GM21423 (cell line): ENCODE results near the gene NISCH.

ENCODE experiments used
- ATAC-seq: cut with Tn5 transposase; IDR thresholded peaks from one replicate; pipeline ENCODE4 v1.9.1; 2021; ENCODE audit warnings: mild to moderate bottlenecking, moderate library complexity; ENCODE audit not compliant: unreplicated experiment

The NISCH gene

DNA sequence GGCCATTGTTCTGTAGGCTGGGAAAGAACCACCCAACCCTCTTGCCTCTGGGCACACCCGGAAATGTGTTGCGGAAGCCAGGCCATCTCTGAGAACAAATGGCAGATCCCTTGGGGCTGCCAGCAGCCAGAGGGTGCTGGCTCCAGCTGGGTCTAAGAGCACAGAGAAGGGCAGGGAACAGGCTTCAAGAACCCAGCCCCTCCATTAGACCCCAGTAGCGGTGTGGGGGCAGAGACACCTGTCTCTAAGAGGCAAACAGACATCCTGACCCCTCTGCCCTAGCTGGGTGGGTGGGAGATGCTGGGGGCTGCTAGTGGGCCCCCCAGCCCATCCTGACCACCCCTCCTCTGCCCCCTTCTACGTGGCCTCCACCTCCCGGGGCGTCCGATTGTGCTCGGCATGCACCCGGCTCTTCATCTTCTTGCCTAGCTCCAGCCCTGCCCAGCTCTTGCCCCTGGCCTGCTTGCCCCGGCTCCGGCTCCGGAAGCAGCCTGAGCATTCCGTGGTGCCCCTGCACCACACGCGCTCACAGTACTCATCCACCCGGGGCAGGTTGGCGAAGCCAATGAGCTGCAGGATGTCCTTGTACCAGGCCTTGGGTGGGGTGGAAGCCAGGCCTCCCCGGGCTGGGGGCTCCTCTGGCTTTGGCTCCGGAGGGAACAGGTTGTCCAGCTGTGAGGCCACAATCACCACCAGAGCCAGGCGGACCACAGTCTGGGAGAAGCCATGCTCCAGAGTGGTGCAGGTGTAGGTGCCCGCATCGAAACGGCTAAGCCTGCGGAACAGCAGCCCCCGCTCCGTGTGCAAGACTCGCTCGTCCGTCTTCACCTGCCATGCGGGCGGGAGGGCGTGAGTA lies 19.9 kb upstream of the NISCH start:
- ATAC-seq = no peak

DNA sequence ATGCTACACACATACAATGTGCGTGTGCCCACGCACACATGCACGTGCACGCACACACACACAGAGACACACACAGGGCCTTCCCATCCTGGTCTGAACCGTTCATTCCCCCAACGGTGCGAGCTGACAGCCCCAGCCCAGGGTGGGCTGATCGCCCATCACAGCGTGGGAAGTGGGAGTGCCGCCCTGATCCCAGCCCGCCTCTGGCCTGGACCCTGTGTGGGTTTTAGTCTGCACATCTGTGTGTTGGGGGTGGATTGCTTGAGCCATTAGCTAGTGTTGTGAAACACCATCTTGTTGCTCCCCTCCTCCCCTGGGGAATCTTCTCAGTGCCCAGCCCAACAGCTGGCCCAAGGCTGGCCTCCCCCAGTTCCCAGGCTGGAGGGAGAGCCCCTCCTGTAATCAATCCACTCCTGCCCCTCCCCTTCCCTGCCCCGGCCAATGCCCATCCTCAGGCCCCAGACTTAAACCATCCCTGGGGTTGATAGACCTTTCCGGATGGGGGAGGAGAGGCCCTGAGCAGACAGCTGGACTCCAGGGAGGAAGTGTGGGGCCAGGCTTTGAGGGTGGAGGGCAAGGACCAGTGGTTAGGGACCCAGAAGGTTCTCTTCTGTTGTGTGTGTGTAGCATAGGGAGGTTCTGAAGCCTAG lies 18.8 kb upstream of the NISCH start:
- no peak for ATAC-seq

DNA sequence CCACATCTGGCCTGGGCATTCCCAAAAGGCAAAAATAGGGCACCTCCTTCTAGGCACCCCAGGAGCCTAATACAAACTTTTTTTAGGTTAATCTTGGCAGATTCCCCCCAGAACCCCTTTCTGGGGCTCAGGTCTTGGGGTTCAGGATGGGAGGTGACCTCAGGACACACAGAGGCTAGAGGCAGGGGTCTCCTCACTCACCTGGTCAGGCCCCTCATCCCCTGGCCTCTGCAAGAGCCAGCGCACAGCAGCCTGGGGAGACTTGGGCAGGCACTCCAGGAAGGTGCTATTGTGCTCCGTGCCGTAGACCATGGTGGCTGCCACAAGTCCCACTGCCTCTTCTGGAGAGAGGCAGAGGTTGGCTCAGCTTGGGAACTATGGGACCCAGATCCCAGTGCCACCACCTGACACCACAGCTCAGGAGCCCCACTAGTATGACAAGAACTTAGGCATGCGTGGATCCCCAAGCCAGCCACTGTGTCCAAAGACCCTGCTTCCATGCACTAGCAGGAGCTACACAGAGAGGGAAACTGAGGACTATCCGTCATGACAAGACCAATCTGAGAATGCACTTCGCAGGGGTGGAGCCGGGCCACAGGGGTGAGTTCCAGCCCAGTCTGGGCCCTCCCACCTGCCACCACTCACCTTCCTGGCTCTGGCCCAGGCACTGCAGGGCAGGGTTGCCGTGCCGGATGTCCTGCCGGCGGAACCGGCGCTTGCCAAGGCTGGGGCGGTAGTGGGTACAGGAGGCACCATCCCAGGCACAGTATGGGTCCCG lies 17.9 kb upstream of the NISCH start:
- ATAC-seq = no peak

DNA sequence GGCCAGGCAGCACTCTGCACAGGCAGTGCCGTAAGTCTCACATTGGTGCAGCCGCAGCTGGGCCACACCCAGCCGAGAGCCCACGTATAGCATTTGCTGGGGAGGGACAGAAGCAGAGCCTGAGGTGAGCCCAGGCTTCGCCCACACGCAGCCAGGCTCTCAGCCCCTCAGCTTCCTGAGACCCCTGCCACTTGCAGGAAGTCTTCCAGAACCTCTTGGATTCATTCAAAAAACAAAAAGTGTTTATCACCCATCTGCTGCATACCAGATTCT lies 17.4 kb upstream of the NISCH start:
- ATAC-seq = no peak

DNA sequence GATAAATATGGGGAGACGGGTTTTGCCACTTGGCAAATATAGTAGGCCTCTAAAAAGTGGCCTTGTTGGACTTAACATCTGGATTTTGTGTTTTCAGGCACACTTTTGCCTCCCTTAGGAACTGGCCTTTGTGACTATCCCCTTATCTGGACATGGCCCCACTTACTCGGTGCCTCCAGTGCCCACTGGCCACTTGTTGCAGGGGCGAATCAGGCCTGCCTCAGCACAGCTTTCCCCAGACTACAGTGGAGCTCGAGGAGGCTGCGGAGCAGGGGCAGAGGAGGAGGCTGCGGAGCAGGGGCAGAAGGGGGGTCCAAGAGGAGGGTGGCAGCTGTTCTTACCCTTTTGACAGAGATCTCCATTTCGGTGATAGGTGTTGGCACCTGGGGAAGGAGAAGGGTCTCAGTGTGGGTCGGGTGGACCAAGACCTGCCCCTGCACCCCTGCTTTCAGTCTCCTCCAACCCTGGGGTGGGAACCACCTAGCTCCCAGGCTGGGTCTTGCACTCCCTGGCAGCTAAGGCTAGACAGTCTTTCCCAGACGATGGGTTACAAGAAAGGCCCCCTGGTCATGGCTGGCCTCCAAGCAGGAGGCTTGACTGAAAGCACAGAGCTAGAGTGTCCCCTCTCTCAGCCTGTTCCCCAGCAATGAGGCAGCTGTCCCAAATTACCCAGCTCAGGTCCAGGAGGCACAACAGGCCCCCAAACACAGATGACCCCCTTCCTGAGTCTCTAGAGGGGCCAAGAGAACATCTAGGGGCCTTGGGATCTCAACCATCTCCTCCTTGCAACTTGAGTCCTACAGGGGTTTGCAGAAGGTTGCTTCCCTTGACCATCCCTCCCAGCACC lies 16.6 kb upstream of the NISCH start:
- no peak for ATAC-seq

DNA sequence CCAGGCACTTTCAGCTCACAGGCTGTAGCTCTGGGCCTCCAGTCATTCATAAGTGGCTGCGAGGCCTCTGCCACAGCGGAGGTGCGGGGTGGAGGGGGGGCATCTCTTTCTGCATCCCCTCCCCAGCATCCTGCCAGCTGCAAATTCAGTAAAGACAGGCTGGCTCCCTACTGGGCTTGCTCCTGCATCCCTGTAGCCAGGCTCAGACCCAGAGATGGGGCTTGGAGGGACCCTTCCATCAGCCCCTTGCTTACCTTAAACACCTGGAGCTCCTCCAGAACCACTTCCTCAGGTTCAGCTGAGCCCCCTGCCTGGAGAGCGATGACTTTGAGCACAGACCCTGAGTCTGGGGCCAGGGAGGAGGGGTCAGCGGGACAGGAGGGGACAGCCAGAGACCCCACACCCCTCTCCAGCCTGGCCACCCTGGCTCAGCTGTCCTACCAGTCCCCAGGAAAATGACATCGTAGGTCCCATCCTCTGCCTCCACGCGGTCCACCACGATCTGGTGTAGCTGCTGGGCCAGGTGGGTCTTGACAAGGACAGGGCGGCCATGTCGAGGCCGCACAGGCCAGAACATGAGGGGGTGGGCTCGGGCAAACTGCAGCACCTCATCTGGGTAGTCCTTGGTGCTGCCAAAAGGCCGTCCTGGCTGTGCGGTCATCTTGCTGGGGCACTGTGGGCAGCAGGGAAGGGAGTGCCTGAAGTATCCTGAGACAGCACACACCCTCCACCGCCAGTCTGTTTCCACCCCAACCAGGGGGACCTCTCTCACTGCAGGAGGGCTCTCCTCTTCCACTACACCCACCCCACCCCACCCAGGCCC lies 15.8 kb upstream of the NISCH start:
- ATAC-seq = no peak

DNA sequence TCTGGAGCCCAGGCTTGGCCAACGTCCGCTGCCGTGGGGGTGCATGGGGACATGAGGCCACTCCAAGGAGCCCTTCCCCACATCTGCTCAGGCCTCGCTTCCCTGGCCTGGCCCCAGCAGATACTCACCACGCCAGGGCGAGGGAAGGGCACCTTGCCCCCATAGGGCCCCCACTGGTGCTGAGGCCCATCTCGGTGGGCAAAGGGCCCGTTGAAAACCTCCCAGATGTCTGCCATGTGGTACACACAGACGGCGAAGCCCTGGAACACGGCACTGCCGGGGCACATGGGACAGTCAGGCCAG lies 15.2 kb upstream of the NISCH start:
- no peak for ATAC-seq

DNA sequence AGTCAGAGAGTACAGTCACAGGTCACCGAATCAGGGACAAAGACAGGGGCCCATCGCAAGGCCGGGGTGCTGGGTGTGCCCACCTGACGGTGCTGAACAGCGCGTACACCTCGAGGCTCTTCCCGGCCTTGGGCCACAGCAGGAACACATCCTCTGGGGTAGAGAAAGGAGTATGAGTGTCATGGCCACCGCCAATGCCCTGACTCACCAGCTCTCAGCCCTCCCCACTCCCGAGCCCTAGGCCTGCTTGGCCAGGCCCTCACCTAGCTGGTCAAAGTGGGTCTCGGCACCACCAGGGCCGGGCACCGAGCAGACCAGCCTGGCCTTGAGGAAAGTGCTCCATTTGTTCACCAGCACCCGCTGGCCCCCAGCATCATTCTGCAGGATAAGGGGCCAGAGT lies 14.7 kb upstream of the NISCH start:
- no peak for ATAC-seq

DNA sequence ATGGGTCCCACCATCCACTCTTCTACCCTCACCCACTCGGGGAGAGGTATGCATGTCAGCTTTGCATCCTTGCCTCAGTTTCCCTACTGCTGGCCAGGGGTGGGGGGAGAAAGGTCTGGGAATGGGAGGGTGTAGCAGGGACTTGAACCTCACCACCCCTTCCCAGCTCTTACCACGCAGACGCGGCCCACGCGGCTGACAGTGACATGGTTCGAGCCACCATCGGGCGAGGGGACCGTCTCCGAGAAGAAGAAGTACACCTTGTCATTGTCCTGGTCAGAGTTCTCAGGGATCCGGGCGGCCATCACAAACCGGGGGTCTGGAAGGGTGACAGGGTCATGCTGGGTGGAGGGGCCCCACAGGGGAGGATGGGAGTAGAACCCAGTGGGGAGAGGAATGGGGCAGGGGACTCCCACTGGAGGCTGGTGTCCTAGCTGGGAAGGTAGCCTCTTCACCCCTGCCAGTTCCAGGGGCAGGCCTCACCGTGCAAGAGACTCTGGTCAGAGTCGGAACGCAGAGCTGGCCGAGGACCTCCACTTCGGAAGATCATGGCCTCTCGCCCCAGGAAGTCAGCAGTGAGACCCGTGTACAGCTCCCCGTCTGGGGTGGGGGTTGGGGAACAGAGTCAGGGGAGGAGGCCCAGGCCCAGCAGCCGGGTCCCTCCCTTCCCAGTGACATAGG lies 14.2 kb upstream of the NISCH start:
- ATAC-seq = no peak

DNA sequence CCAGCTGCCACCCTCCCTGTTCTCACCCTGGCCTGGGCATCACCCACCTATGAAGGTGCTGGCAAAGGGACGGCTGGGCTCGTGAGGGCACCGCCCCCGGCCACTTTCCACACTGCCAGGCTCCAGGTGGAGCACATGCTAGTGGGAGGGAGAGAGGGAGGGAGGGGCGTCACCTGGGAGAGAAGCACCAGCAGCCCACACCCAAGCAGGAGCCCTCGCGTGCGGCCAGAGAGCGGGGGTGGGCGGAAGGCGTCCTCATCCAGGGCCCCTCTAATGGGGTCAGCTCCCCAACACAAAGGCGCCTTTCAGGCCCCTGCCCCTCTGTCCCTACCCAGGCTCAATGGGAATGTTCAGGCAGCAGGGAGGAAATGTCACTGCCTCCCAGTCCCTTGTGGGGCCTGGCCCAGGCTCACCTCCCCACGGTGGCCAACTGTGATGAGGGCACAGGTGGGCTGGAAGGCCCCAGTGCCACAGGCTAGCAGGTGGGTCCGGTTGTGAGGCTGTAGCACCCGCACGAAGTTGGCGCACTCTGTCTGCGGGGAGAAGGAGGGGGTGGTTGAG lies 13.6 kb upstream of the NISCH start:
- ATAC-seq = no peak

DNA sequence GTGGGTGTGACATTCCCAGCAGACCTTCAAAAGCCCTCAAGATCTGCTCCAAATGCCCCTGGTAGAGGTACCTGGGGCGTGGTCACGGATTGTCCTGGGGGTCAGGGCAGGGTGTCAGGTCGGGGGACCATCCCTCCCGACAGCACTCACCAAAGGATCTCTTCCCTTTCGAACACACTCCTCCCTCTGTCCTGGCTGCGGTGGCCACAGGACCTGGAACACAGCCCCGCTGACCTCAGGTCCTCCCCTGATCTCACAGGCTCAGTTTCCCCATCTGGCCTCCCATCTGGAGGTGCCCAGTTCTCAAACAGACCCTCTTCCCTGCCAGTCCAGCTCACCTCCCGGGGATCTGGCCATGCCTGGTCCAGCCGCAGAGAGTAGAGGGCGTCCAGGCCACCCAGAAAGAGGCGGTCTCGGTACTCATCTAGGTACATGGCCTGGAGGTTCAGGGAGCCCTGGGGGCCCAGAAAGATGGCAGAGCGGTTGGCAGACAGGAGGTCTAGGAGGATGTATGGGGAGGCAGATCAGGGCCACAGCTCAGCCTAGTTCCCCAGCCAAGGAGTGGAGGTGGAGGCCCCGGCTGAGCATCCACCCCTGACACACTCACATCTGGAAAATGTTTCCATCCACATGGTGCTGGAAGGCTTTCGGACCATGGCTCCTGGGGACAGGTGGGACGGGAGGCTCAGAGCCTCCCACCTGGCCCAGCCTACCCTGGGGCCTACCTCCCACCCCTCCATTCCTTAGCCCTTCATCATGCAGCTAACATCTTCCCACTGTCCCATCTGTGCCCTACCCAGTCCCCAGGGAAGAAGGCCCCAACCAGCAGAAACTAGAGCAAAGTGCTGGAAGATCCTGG lies 12.8 kb upstream of the NISCH start:
- no peak for ATAC-seq

DNA sequence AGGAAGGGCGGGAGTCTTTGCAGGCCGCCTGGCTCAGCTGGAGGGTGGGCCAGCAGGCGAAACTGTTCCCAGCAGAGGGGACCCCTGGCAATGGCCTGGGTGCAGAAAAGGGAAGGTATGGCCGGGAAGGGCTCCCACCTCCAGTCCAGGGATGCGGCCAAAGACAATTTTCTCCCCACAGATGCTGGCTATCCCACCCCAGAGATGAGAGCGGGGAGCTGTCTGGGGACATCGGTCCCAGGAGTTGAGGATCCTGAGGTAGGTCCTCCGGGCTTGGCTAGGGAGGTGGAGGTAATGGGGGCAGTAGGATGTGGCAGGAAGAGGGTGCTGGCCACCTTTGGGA lies 12.2 kb upstream of the NISCH start:
- ATAC-seq = no peak

DNA sequence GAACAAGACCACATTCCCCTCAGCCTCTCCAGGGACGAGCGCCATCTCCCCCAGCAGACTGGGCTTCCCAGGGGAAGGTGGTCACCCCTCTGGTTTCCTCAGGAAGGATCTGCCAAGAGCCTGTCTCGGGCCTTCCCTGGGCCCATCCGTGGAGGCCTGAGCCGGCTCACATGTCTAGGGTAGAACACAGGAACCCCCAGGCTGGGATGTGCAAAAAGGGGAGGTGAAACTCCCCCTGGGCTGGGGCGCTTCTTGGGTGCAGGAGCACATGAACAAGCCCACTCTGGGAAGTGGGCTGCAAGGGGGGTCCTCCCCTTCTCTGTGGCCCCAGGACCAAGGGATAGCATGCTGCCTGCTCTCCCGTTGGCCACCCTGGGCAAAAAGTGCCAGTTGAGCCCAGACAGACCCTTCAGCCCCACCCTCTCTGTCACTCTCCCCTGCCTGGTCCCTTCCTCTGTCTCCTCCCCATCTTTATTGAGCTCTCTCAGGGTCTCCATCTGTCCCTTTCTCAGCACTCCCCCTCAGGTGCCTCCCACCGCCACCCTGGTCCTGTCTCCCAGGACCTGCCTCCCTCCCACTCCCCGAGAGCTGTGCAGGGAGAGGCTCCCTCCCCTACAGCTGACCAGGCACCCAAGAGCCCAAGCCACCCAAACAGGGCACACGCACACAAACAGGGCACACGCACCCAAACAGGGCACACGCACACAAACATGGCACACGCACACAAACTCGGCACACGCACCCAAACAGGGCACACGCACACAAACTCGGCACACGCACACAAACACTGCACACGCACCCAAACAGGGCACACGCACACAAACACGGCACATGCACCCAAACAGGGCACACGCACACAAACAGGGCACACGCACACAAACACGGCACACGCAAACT lies 11.4 kb upstream of the NISCH start:
- no peak for ATAC-seq

DNA sequence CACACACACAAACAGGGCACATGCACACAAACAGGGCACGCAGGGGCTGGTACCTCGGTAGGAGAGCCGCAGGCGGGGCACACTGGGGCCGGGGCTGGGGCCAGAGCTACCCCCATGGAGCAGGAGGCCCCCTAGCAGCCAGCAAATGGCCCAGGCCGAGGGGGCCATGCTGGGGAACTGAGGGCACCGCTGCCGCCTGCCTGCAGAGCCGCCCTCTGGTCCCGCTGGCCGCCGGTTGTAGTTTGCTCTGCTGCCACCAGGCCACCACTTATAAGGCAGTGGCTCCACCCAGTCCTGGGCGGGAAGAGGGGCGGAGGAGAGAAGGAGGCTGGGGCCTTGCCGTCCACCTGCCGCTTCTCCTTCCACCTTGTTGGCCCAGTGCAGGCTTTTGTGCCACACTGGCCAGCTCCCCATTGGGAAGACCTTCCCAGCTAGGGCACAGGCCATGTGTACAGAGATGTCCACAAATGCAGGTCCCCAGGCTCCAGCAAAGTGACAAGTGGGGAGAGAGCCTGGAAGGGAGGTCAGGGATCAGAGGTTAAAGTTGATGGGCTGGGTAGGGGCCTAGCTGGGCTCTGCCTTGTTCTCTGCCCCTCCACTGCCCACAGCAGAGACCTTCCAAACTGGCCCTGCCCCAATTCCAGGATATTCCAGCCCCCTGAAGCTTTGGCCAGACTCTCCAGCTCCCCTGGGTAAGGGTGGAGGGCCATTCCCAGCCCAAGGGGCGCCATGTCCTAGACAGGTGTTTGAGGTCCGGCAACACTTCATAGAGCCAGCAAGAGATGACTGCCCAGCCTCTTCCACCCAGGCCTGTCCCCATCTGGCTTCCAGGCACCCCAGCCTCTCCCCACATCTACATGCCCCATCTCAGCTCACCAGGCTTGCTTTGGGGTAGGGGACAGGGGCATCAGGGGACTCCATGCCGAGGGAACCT lies 10.3 kb upstream of the NISCH start, which contains the start of gene SEMA3G:
Gene SEMA3G (minus strand): TSS at position 244 of the 934 bp plus-strand sequence. CDS start 76 bp downstream, at position 168.
- ATAC-seq = peak; percentile 85

DNA sequence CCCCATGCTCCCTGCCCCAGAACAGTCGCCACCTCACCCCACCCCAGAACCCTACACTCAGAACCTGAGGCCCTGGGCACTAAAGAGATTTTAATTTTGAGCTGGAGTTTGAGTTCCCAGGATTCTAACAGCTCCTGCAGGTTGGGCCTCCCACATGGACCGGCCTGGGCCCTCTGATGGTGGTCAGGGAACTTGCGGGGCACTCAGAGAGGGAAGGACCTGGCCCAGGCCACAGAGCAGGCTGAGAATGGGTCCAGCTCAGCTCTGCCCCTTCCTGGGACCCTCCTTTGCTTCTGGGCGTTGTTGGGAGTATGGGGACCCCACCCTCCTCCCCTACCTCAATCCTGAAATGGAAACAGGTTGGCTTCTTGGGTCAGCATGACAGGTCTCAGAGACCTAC lies 9.4 kb upstream of the NISCH start:
- ATAC-seq = no peak
